HG03280 (cell line): ENCODE data around the gene AGTRAP.

ENCODE experiments used
- ATAC-seq: cut with Tn5 transposase; IDR thresholded peaks from one replicate; pipeline ENCODE4 v1.9.1; 2021; ENCODE audit warnings: mild to moderate bottlenecking, moderate library complexity; ENCODE audit not compliant: unreplicated experiment

The AGTRAP gene, protein sequence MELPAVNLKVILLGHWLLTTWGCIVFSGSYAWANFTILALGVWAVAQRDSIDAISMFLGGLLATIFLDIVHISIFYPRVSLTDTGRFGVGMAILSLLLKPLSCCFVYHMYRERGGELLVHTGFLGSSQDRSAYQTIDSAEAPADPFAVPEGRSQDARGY

DNA sequence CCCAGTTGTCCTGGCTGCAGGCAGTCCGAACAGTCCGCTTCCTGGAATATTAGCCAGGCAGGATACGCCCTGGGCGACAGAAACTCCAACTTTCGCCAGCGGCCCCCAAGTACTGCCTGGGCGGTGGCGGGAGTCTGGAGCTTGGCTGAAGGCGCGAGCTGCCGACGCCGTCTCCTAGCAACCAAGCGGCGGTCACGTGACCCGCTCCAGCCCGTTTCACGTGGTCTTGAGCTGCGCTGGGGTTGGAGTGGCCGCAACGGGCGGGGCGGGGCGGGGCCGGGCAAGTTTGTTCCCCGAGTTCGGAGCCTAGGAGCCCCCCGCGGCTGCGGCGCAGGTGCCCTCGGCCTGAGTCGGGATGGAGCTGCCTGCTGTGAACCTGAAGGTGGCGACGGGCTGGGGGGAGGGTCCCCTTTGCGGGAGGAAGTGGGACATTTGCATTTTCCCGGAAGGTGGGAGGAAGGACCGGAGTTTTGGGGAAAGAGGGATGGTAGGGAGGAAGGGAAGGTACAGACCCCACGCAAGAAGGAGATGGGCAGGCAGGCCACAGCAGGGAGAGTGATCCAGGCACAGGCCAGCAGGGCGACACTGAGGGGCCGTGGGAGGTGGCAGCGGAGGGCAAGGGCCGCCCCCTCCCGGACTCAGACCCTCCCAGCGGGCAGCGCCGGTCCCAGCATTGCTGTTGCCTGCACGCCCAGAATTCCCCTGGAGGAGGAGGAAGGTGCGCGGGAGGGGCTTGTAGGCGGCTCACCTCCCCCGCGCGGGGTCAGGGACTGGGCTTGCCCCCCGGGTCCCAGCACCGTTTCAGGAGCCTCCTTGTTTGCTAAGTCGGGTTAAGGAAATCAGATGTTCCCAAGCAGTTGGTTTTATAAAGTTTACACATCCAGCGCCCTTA lies at the start of gene AGTRAP:
Gene AGTRAP, plus strand, starts transcription at position 283 of the 892 bp plus-strand sequence. Its CDS starts 73 bp downstream, at position 356.
- ATAC-seq: peak; percentile 74

DNA sequence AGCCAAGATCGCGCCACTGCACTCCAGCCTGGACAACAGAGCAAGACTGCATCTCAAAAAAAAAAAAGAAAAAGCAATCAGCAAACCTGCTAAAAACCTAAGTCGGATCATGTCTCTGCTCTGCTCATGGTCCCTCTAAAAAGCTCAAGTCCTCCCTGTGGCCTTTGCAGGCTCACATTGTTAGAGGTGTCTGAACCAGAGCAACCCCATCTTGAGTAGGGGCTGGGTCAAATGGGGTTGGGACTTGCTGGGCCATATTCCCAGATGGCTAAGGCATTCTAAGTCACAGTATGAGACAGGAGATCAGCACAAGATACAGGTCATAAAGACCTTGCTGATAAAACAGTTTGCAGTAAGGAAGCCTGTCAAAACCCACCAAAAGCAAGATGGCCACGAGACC lies 47.4 kb upstream of the AGTRAP start:
- no peak for ATAC-seq

DNA sequence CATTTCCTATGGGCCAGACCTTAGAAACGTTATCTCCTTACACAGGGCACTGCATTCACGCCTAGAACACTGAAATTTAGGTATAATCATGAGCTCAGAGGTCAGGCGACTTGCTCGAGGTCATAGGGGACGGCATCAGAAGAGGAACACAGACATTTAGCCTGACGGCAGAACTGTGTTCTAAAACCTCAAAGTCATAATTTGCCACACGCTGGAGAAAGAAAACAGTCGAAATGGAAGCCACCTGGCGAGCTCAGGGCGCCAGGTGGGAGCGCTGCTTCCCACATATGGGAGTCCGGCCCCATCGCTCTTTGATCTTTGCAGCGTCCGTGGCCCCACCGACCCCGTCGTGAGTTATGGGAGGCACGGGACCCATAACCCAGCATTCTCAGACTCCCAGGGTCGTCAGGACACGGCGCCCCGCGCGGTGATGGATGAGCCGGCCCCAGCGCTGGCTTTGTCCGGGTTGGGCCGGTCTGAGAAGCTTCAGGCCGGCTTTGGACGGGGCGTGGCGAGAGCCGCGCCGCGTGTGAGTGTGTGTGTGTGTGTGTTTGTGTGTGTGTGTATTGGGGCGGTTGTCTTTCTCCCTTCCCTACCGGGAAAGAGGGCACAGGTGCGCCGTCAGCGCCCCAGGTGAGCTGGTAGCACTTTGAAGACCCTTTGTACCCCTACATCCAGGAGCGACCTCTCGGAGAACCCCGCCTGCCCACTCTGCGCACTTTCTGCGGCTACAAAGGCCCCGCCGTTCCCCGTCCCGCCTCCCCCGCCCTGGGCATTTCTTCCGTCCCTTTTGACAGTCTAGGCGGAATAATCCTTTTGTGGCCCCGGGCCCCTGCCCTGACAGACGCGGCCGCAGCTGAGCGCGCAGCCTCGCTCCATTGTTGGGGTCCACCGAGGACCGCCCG lies 45.3 kb upstream of the AGTRAP start:
- ATAC-seq: no peak

DNA sequence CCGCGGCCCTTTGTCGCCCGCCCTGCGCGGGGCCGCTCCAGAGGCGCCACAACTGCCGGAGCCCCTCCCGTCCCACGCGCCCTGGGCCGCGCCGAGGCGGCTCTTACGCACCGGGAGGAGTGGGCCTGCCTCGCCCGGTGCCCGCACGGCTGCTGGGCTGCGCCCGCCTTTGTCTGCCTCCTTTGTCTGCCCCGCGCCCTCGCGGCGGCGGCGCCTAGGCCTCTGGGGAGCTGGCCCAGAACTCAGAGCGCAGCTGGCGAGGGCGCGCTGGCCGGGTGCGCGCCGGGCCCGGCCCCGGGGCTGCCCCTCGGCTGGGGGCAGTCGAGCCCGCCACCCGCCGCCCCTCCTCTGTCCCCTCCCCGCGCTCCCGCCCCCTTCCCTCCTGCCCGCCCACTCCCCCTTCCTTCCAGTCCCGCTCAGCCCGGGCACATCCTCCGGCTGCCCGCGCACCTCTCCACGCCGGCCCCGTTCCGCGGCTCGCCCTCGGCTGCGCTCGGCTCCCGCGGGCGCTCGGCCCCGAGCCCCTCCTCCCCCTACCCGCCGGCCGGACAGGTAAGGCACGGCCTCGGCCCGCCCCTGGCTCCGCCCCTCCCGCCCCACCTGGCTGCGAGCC lies 44.5 kb upstream of the AGTRAP start, which contains the start of gene DRAXIN:
Gene DRAXIN, plus strand, starts transcription at position 409 of the 613 bp plus-strand sequence. CDS start 14,549 bp downstream, outside the sequence.
- ATAC-seq: no peak

DNA sequence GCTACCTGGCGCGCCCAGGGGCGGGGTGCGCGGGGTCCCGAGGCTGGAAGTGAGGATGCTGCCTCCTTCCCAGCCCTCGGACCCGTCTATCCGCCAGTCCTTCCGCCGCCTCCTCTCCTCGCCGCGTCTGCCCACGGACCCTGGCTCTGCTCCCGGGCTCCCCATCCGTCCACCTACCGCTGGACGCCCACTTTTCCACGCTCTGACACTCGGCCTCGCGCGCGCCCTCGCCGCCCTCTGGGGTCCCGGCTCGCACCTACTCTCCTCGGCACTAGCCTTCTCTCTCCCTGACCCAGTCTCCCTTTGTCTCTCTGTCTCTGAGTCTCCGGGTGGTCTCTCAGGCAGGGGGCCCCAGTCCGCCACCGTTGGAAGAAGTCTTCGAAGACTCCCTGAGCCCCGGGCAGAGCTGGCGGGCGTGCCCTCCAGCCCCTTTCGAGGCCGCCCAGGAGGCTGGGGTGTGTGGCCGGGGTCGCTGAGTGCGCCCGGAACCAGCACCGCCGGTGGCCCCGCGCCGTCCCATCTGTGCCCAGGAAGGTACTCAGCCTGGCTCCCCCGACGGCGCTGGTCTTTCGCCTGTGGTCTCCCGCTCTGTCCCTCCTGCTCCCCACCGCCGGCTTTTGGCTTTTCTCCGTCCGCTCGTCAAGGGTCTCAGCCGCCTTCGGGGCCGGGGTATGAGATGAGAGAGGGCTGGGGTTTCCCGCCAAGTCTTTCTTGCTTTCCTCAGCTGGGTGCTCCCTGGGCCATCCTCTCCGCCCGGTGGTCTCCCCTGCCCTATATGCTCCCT lies 43.8 kb upstream of the AGTRAP start:
- ATAC-seq: no peak

DNA sequence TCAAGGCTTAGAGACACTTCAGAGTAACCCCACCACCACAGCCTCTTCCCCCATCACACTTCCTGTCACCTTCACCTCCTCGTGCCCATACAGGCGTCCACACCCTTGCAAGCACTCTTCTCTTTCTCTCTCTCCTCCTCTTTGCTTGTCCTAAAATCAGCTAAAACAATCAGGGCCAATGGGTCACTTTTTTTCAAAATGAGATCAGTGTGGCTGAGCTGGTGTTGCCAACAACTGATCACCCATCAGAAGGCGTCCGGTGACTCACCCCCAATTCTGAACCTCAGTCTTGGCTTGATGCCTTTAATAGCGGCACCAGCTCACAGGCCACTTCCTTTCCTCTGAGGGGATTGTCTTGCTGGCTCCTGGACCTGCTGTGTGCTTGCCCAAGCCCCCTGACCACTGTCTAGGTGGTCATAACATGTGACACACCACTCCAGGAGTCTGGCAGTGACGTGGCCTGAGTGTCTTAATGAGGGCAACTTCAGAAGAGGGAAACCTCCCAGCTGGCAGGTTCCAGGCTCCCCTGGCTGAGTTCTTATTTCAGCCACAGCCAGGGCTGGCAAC lies 42.8 kb upstream of the AGTRAP start:
- ATAC-seq: no peak

DNA sequence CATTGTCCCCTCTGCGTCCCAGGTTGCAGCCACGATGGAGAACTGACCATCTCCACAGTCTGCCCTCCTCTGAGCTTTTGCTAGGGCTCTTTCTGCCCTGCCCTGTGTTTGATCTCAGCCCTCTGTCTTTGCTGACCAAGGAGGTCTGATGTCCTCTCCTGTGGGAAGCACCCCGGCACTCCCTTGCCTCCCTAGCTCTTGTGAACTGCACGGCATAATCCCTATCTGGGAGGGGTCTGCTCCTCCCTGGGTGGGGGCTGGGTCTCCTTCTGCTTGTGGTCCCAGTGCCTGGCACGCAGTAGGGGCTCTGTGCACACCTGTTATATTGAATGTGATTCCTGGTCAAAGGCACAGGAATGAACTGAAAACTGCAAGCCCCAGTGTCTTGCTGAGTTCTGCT lies 42.0 kb upstream of the AGTRAP start:
- no peak for ATAC-seq

DNA sequence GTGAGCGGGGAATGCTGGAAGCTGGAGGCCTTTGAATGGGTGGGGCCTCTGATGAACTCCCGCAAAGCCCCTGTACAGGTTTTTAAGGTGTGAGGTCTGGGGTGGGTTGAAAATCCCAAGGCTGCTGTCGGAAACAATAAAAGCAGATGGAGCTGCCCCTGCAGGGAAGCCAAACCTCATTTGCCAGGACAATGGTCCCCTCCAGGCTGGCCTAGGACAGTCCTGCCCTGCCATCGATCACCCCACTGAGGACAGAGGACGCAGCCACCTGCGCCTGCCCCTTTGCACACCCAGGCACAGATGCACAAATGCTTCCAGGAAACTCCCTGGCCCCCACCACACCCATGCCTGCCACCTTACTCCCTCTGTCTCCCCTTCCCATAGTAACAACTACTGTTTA lies 40.1 kb upstream of the AGTRAP start:
- no peak for ATAC-seq

DNA sequence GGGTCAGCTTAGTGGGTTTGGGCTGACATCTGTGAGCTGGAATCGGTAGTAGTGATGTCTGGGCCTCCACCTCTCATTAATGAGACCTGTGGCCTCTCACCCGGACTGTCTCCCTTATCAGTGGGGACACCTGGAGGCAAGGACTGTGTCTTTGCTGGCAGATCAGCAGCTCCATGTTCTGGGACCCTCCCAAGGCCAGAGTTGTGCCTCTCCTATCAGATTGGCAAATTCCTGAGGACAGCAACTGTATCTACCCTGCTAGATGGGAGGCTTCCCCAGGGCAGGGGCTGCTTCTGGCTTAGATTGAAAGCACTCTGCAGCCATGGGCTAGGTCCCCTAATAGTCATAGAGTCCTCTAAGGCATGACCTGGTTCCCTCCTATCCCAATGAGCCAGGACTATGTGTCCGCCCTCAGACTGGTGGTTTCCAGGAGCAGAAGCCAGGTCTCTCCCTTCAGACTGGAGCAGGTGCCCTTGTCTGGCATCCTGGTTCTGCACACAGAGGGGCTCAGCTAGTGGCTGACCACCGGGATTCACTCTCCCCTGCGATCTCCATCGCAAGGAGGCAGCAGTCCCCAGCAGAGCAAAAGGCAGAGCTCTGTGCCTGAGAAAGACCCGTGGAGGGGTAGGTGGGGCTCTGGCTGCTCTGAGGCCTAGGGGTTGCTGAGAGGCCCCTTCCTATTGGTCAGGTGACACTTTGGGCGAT lies 38.6 kb upstream of the AGTRAP start:
- no peak for ATAC-seq

DNA sequence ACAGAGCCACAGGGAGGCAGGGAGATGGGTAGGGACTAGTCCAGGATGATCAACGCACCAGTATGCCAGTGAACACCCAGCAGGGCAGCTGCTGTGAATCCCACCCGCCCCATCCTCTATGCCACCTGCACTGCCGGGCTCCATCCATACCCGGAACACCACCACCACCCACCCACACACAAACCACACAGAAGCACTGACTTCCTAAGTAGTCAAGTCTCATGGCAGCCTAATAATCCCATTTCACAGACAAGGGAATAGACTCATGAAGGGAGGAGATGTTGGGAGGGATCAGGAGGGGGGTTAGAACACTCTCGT lies 38.1 kb upstream of the AGTRAP start:
- no peak for ATAC-seq

DNA sequence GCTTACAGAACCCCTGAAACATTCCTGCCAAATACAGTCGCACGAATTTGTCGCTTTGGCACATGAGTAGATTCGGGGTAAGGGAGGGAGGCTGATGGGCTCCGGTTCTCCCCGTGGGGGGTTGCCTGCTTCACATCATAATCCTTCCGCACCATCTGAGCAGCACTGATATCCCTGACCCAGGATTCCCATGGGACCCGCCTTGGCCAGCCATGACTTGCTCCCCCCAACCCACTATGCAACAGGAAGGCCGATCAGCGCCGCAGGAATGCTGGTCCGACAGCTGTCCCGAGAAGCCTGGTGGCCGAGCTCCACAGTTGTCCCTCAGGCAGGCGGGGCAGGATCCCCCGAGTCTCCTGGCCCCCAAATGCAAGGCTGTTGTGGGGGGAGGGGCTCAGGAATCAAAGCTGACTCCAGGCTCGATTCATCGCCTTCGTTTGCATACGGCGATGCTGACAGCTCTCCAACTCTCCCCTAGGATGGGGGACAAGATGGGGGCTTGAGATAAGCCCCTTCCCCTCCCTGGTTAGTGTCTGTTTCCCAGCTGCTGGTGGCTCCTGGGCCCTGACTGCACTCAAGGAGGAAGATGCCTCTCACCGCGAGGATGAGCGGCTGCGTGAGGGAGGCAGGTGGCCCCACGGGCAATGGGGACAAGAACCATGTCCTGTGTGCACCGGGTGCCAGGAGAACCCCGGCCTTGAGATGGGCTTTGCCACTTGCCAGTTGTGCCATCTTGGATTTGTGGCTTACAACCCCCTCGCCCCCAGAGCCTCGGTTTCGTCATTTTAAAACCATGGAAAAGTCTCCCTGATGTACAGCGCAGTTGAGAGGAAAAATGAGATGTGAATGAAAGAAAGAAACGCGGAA lies 35.1 kb upstream of the AGTRAP start:
- ATAC-seq: no peak

DNA sequence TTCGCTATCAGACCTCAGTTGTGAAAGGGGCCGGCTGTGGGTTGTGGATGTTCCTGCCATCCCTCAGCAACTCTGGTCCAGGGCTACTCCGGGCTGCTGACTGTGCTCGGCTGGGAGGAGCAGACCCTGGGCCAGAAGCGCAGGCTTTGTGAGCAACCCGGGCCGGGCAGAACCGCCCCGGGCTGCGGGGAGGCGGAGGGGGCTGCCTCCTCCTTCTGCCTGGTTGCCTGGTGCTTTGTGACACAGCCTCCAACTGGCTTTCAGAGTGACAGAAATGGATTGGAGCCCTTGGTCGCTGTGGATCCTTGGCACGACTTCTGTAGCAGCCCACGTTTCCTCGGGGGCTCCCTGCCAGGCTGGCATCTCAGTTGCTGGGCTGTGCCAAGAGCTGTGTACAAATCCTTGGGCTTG lies 34.4 kb upstream of the AGTRAP start:
- no peak for ATAC-seq

DNA sequence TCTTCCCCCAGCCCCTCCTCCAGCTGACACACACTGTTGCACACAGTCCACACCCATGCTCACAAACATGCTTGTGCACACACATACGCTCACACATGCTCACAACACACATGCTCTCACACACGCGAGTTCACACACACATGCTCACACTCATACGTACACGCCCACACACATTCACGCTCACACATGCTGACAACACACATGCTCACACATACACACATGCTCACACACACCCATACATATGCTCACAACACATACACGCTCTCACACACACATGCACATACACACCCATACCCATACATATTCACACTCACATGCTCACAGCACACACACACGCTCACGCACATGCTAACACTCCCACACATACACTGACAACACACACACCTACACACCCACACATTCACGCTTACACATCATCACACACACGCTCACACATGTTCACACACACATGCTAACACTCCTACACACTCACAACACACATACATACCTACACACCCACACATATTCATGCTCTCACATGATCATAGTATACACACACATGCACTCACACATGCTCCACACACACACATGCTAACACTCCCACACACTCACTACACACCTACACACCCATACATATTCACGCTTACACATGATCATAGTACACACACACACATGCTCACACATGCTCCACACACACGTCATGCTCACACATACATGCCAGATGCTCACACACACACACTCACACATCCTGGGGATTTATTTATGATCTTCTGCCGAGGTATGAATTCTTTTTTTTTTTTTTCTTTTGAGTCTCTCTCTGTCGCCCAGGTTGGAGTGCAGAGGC lies 33.7 kb upstream of the AGTRAP start:
- ATAC-seq: no peak

DNA sequence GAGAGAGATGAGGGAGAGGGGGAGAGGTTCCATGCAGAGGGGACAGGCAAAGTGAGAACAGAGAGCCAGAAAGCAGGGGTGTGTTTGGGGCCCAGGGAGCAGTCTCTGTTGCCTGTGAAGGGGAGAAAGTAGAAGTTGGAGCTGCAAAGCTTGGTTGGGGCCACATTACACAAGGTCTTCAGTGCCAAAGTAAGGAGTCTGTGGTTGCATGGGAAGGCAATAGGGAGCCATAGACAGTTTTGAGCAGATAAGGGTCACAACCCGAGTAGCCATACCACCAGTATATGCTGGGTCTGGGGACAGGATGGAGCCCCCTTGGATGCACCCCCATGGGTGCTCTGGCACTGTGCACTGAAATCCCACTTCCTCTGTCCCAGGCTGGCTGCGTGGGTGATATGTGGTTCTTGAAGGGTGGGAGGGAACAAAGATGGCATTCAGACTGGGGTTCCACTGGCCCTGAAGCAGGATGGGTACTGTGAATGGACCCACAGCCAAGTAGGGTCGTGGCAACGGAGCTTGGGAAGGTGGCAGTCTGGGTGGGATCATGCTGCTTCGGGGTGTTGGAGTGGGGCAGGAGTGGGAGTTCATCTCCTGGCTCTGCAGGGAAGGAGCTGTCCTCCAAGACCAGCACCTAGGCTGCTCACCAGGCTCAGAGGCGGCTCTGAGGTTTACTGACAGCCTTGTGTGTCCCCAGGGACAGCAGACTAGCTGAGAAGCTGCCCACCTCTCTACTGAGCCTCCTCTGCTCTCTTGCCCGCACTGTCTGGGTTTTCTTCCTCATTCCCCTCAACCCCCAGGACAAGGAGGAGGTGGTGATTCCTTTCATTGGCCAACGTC lies 32.4 kb upstream of the AGTRAP start:
- ATAC-seq: no peak

DNA sequence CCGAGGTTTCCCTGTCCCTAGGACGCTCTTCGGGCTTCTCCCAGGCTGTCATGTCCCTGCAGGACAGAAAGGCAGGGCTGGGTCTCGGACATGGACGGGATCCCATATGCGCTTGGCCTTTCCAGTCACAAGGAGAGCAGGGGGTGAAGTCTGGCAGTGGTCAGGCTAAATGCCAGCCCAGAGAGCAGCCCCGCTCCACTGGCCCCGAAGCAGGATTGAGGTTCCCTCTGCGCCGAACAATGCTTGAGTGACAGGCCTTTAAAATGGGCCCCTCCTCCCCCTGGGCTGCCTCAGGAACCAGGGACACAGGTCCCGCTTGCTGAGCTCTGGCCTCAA lies 31.8 kb upstream of the AGTRAP start:
- ATAC-seq: no peak

DNA sequence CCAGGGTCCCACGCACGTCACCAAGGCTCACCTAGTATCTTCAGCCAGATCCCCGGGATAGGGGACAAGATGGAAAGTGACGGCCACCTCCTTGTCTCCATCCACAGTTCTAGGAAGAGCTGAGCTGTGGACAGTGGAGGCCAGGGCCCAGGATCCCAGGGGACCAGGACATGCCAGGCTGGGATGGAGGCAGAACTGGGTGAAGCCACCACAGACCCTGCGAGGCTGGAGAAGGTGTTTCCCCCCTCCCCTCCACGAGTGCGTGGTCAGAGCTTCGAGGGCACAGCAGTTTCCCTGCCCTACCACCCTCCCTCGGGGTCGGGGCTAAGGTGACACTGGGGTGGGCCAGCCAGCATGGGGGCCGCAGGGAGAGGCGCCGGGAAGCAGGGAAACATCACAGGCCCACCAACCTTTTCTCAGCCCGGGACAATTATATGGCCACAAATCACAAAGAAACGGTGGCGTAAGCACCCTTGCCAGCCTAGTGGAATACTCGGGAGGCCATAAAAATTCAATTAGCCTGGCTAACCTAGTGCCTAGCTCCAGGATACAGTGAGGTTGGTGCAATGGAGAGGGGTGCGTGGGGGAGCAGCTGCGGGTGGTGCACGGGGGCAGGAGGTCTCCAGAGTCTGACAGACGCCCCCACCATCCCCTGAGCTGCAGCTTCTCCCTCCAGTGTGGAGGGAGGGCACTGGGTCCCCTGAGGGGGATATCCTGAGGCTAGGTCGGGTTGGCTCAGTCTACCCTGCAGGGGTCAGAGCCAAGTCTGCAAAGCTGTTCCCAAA lies 31.1 kb upstream of the AGTRAP start:
- ATAC-seq: no peak
